Left lung (tissue), 10 donors: ENCODE results near the gene CYTH3. TPM values are rescaled to one million over a fixed set of nuclear protein-coding genes. Genes with fewer than 3 reads are reported as not detected.
"Not testable (repeated sequence)": the region's sequence is repeated elsewhere in the genome, so short reads cannot be mapped to it uniquely, and the experiment has no call there.

ENCODE experiments used
- ATAC-seq: fragments of 200-7000 bp; cut with Tn5 transposase; one replicate; pipeline ENCODE4 v1.9.1; 2020; ENCODE audit warnings: moderate library complexity
- DNase-seq, 4 donors: peaks; one replicate each; pipeline ENCODE4 v3.0.0-alpha.2; 2013 to 2020
- H3K27ac ChIP-seq, 2 donors: fragments of 200-600 bp; sonication (generic) in 1 of 2; one replicate each; pipeline versions ENCODE4 v1.5.0 to v1.8.0; 2020 to 2021
- H3K27me3 ChIP-seq, 2 donors: fragments of 200-600 bp; sonication (generic) in 1 of 2; one replicate each; pipeline versions ENCODE4 v1.5.0 to v1.8.0; 2020 to 2021
- H3K36me3 ChIP-seq, 2 donors: fragments of 200-600 bp; sonication (generic) in 1 of 2; one replicate each; pipeline versions ENCODE4 v1.5.0 to v1.8.0; 2020 to 2021
- H3K4me1 ChIP-seq, 2 donors: fragments of 200-600 bp; one replicate each; pipeline ENCODE4 v1.8.0; 2021
- H3K4me3 ChIP-seq, 2 donors: fragments of 200-600 bp; sonication (generic) in 1 of 2; one replicate each; pipeline versions ENCODE4 v1.5.0 to v1.8.0; 2020 to 2021; ENCODE audit warnings: mild to moderate bottlenecking in 1 of 2
- H3K9me3 ChIP-seq, 2 donors: fragments of 200-600 bp; sonication (generic) in 1 of 2; one replicate each; pipeline versions ENCODE4 v1.5.0 to v1.8.0; 2020 to 2021
- intact Hi-C, 2 donors: fragments of 100-400 bp; cut with DNase I; formaldehyde crosslinking; loops; one replicate each; pipeline versions ENCODE4 v1.11.2 to v1.14.2; 2022
- polyA plus RNA-seq, 6 donors: library from polyadenylated mRNA; unstranded; fragments of 120-200 nt; gene quantifications; one replicate each; pipeline ENCODE4 v1.2.1, GENCODE V29; 2013; ENCODE audit not compliant: insufficient read length in 6 of 6
- total RNA-seq, 2 donors: library from RNA; stranded (reverse); fragmentation: NEBNext Ultra II Directional; extraction: Animal tissue kit (Norgen Biotek cat#: 25700); gene quantifications; one replicate each; pipeline ENCODE4 v1.2.1, GENCODE V29; 2021
- TF ChIP-seq, protein P1 (sequence below), 2 donors: fragments of 200-600 bp; sonication (generic) in 1 of 2; IDR thresholded peaks; one replicate each; pipeline versions ENCODE4 v1.5.0 to v1.8.0; 2021; ENCODE audit warnings: antibody characterized with exemption in 2 of 2
- donor health status: DM: no; HTN: yes; CAD: no.
- donor health status: DM: no; HTN: no; CAD: no.

CYTH3 gene
- total and polyA plus RNA-seq, 8 donors, result 20.7 to 29.8 (median 25.8) TPM

DNA sequence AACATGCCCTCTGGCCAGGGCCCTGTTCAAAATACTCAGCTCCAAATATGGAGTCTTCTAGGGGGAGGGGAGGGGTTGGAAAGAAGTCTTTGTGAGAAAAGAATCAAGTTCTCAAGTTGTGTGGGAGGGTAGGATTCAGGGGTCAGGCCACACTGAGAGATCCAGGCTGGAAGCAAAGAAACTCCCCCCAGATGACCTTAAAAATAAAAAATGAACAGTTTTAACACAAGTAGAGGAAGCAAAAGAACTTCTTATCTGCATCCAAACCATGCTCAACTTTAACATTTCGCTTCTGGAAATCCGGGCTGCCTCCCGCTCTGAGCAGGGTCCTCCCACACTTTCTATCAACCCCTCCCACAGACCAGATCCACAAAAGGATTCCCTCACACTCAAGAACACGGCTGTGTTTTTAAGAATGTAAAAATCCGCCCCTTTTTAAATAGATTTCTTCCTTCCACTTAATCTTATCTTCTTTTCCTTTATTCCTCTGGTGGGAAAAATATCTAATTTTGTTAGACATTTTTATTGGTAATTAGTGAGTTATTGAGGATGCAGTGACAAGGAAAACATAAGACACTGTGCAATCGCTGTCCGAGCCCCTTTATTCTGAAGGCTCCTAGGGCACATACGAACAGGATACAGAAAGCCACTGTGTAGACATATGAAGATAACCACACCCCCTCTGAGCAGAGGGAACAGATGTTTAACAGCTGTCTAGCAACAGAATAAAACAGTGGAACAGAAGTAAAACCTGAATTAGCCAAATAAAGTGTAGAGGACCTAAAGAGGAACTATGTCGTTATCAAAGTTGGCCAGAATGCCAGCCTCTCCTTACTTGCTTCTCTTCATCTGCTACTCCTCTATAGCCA is 43.8 kb downstream of the CYTH3 start:
- peak in 2 of 4 donors; percentile 82 to 89 for DNase-seq
- no peak overlapping the region for H3K4me3 ChIP-seq
- H3K36me3 ChIP-seq, result no peaks in the 10 kb centered on the region
- peak; percentile 60 for ATAC-seq
- H3K27ac ChIP-seq, result peak overlapping the region; percentile 49 to 64
- TF ChIP-seq, protein P1, sequence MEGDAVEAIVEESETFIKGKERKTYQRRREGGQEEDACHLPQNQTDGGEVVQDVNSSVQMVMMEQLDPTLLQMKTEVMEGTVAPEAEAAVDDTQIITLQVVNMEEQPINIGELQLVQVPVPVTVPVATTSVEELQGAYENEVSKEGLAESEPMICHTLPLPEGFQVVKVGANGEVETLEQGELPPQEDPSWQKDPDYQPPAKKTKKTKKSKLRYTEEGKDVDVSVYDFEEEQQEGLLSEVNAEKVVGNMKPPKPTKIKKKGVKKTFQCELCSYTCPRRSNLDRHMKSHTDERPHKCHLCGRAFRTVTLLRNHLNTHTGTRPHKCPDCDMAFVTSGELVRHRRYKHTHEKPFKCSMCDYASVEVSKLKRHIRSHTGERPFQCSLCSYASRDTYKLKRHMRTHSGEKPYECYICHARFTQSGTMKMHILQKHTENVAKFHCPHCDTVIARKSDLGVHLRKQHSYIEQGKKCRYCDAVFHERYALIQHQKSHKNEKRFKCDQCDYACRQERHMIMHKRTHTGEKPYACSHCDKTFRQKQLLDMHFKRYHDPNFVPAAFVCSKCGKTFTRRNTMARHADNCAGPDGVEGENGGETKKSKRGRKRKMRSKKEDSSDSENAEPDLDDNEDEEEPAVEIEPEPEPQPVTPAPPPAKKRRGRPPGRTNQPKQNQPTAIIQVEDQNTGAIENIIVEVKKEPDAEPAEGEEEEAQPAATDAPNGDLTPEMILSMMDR (IDR thresholded peaks at IDR 0.05), result no peak
- no peaks in the 10 kb centered on the region for H3K9me3 ChIP-seq
- intact Hi-C loops, result no loop called here
- H3K4me1 ChIP-seq, result peaks cover 6 to 50% of the 10 kb centered on the region in 2 donors
- no peaks in the 10 kb centered on the region for H3K27me3 ChIP-seq

DNA sequence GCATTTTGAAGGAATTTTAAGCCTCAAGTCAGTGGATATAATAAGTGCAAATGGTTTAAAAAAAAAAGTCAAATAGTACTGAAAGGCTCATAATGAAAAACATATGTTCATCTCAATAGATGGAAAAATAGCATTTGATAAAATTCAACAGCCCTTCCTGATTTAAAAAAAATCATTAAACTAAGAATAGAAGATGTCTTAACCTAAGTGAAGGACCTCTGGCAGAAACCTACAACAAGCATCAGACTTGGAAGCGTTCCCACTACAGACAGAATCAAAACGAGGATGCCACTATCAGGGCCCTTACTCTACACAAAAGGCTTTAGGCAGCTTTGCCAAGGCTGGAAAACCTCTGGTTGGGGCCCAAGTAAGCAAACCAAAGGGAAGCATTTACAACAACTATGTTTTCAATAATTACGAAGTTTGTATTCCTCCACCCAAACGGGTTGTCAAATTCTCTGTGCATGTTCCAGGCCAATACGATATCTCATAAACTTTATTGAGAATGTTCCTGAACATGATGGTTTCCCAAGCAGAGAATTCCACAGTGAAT is 45.1 kb downstream of the CYTH3 start:
- no peak overlapping the region for H3K4me3 ChIP-seq
- peaks cover 6 to 40% of the 10 kb centered on the region in 2 donors for H3K4me1 ChIP-seq
- no peaks in the 10 kb centered on the region for H3K27me3 ChIP-seq
- ATAC-seq (no peak), DNase-seq (peak in 2 of 4 donors; percentile 60 to 68)
- TF ChIP-seq, protein P1 (IDR thresholded peaks at IDR 0.05), result no peak
- no peaks in the 10 kb centered on the region for H3K36me3 ChIP-seq
- no peaks in the 10 kb centered on the region for H3K9me3 ChIP-seq
- intact Hi-C loops, result no loop called here
- peak overlapping the region; percentile 49 to 64 for H3K27ac ChIP-seq

DNA sequence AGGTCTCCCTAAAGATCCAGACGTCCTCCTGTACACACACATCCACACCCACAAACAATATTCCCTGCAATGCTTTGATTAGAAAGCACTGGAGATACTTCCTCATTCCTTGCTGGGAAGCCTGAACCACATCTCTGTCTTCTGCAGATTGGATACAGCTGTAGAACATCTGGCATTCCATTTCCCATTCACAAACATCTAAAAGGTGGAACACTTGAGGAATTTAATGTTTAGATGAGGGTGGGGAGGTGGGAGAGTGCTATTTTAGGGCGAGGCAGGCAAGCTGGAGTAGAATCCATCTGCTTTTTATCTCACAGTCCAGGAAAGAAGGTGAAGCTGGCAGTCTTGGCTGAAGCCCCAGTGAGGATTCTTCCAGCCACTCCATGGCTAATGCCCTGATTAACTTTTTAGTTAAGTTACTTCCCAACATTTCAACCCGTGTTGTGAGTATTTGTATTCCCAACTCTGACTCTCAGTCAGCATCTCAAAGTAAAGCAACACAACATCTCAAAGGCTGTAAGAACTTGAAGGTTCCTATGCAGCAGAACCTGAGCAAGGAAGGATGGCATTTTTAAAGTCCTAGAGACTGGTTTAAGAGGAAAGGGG is 46.1 kb downstream of the CYTH3 start:
- intact Hi-C loops, result no loop called here
- Histone ChIP-seq H3K9me3 (no peaks in the 10 kb centered on the region), H3K27me3 (no peaks in the 10 kb centered on the region), H3K4me1 (peaks cover 12 to 36% of the 10 kb centered on the region in 2 donors), H3K4me3 (no peak overlapping the region), H3K36me3 (no peaks in the 10 kb centered on the region), H3K27ac (no peak overlapping the region)
- peak in 1 of 4 donors; percentile 32 for DNase-seq
- TF ChIP-seq, protein P1 (IDR thresholded peaks at IDR 0.05), result no peak
- peak; percentile 26 for ATAC-seq

DNA sequence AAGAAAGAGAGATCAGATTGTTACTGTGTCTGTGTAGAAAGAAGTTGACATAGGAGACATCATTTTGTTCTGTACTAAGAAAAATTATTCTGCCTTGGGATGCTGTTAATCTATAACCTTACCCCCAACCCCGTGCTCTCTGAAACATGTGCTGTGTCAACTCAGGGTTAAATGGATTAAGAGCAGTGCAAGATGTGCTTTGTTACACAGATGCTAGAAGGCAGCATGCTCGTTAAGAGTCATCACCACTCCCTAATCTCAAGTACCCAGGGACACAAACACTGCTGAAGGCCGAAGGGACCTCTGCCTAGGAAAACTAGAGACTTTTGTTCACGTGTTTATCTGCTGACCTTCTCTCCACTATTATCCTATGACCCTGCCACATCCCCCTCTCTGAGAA is 49.0 kb downstream of the CYTH3 start:
- DNase-seq, H3K36me3 ChIP-seq, ATAC-seq, H3K27ac ChIP-seq, H3K4me3 ChIP-seq, intact Hi-C loops, H3K27me3 ChIP-seq, H3K9me3 ChIP-seq: not testable (repeated sequence)
- H3K4me1 ChIP-seq, result peaks cover 8 to 36% of the 10 kb centered on the region in 2 donors

DNA sequence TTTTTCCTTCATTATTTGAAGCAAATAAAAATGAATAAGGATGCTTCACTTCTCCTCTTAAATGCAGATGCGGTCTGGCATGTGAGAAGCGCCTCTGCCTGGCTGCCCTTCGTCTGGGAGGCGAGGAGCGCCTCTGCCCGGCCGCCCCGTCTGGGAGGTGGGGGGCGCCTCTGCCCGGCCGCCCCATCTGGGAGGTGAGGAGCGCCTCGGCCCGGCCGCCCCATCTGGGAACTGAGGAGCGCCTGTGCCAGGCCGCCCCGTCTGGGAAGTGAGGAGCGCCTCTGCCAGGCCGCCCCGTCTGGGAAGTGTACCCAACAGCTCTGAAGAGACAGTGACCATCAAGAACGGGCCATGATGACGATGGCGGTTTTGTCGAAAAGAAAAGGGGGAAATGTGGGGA is 49.4 kb downstream of the CYTH3 start:
- ATAC-seq, H3K36me3 ChIP-seq, H3K4me3 ChIP-seq, H3K9me3 ChIP-seq, H3K27me3 ChIP-seq, intact Hi-C loops, DNase-seq, H3K27ac ChIP-seq: not testable (repeated sequence)
- H3K4me1 ChIP-seq, result peaks cover 8 to 37% of the 10 kb centered on the region in 2 donors
